ENCODE results near the gene CCSER1. TPM values are rescaled to one million over a fixed set of nuclear protein-coding genes. Genes with fewer than 3 reads are reported as not detected.

The CCSER1 gene
- total and polyA plus RNA-seq, 10 donors: 1.3 to 30.4 (median 20.4) TPM

- H3K4me1 ChIP-seq: no peaks in the 10 kb centered on the region
- TF ChIP-seq POLR2AphosphoS5 (IDR thresholded peaks at IDR 0.05): no peak
- no peak for TF ChIP-seq POLR2A (IDR thresholded peaks at IDR 0.05)
- no peak for TF ChIP-seq CTCF (IDR thresholded peaks at IDR 0.05 in 8 of 11, conservative IDR thresholded peaks at IDR 0.05 in 3 of 11)
- 62 to 70% (median 67%) methylated on average over 2 of the region's 2 CpGs for WGBS, 5 donors
- no peak overlapping the region for H3K4me3 ChIP-seq
- H3K27ac ChIP-seq: no peak overlapping the region
- intact Hi-C loops (cut with DNase I; ENCODE audit: low total_unique reads): no loop called here
- no peaks in the 10 kb centered on the region for H3K36me3 ChIP-seq
- H3K9me3 ChIP-seq: no peaks in the 10 kb centered on the region
- no peak for DNase-seq
- no peaks in the 10 kb centered on the region for H3K27me3 ChIP-seq (replicated peaks in 1 of 7)
Measured at GRCh38 chr4:90990284-90990683, 863.1 kb downstream of the CCSER1 start.

- no peak overlapping the region for H3K4me3 ChIP-seq
- no peaks in the 10 kb centered on the region for H3K36me3 ChIP-seq
- intact Hi-C loops (cut with DNase I; ENCODE audit: low total_unique reads): no loop called here
- no peaks in the 10 kb centered on the region for H3K4me1 ChIP-seq
- no peak for DNase-seq
- H3K9me3 ChIP-seq: no peaks in the 10 kb centered on the region
- no peaks in the 10 kb centered on the region for H3K27me3 ChIP-seq (replicated peaks in 1 of 7)
- 65 to 88% (median 76%) methylated on average over 2 of the region's 2 CpGs for WGBS, 5 donors
- TF ChIP-seq POLR2A (IDR thresholded peaks at IDR 0.05): no peak
- no peak for TF ChIP-seq CTCF (IDR thresholded peaks at IDR 0.05 in 8 of 11, conservative IDR thresholded peaks at IDR 0.05 in 3 of 11)
- TF ChIP-seq POLR2AphosphoS5 (IDR thresholded peaks at IDR 0.05): no peak
- H3K27ac ChIP-seq: no peak overlapping the region
Measured at GRCh38 chr4:90992213-90992612, 865.0 kb downstream of the CCSER1 start.

- WGBS, 5 donors: 90 to 95% (median 94%) methylated on average over 1 of the region's 1 CpG
- Histone ChIP-seq H3K27me3 (replicated peaks in 1 of 7) (no peaks in the 10 kb centered on the region), H3K36me3 (no peaks in the 10 kb centered on the region), H3K9me3 (peaks cover 0 to 6% (median 0%) of the 10 kb centered on the region in 8 donors), H3K27ac (no peak overlapping the region), H3K4me3 (no peak overlapping the region), H3K4me1 (no peaks in the 10 kb centered on the region)
- intact Hi-C loops (cut with DNase I; ENCODE audit: low total_unique reads): no loop called here
- DNase-seq: no peak
- TF ChIP-seq CTCF (IDR thresholded peaks at IDR 0.05 in 8 of 11, conservative IDR thresholded peaks at IDR 0.05 in 3 of 11): no peak
- TF ChIP-seq POLR2AphosphoS5 (IDR thresholded peaks at IDR 0.05): no peak
- no peak for TF ChIP-seq POLR2A (IDR thresholded peaks at IDR 0.05)
Measured at GRCh38 chr4:90994851-90995574, 867.8 kb downstream of the CCSER1 start.

- Histone ChIP-seq H3K4me3 (no peak overlapping the region), H3K27me3 (replicated peaks in 1 of 7) (no peaks in the 10 kb centered on the region), H3K27ac (no peak overlapping the region), H3K4me1 (no peaks in the 10 kb centered on the region), H3K36me3 (no peaks in the 10 kb centered on the region), H3K9me3 (peaks cover 0 to 6% (median 0%) of the 10 kb centered on the region in 8 donors)
- WGBS, 5 donors: 46 to 88% (median 84%) methylated on average over 1 of the region's 1 CpG
- intact Hi-C loops (cut with DNase I; ENCODE audit: low total_unique reads): no loop called here
- DNase-seq: no peak
- no peak for TF ChIP-seq POLR2AphosphoS5 (IDR thresholded peaks at IDR 0.05)
- no peak for TF ChIP-seq POLR2A (IDR thresholded peaks at IDR 0.05)
- no peak for TF ChIP-seq CTCF (IDR thresholded peaks at IDR 0.05 in 8 of 11, conservative IDR thresholded peaks at IDR 0.05 in 3 of 11)
Measured at GRCh38 chr4:90995996-90996395, 868.8 kb downstream of the CCSER1 start.
